Naive thymus-derived CD8-positive, alpha-beta T cell (primary cell): ENCODE measurements around the gene KDM1A. TPM values are rescaled to one million over a fixed set of nuclear protein-coding genes. Genes with fewer than 3 reads are reported as not detected.

ENCODE experiments used
- ATAC-seq, 2 donors: fragments of 150-1000 bp; cut with Tn5 transposase in 1 of 2; sonication (Bioruptor Pico), chemical (Tn5 transposase) in 1 of 2; 1 replicate in 1 of 2; 2 replicates in 1 of 2; pipeline ENCODE4 v1.10.0; 2021; ENCODE audit warnings: mild to moderate bottlenecking in 2 of 2, moderate library complexity in 2 of 2
- POLR2A ChIA-PET: fragments of 350-600 bp; sonication (Branson Sonifier 250); formaldehyde crosslinking; loops from one replicate; lab custom pipeline; 2021; ENCODE audit warnings: antibody characterized with exemption; lab: Charles Lee
- DNase-seq, 10 donors: peaks; one replicate each; pipeline versions ENCODE4 v3.0.0 to v3.0.0-alpha.2; 2020 to 2022
- H3K27ac Mint-ChIP-seq, 10 donors: one replicate each; pipeline ENCODE4 v1.8.0; 2020 to 2022; ENCODE audit warnings: mild to moderate bottlenecking in 10 of 10, mixed read lengths in 10 of 10, moderate library complexity in 4 of 10, inconsistent platforms in 1 of 10
- H3K27me3 Mint-ChIP-seq, 5 donors: one replicate each; pipeline ENCODE4 v1.8.0; 2021 to 2022; ENCODE audit warnings: mixed read lengths in 5 of 5
- H3K36me3 Mint-ChIP-seq, 3 donors: one replicate each; pipeline ENCODE4 v1.8.0; 2020 to 2022; ENCODE audit warnings: mixed read lengths in 3 of 3, mild to moderate bottlenecking in 2 of 3, inconsistent platforms in 1 of 3
- H3K4me1 Mint-ChIP-seq, 4 donors: one replicate each; pipeline ENCODE4 v1.8.0; 2021 to 2022; ENCODE audit warnings: mixed read lengths in 4 of 4
- H3K4me3 Mint-ChIP-seq, 10 donors: one replicate each; pipeline ENCODE4 v1.8.0; 2020 to 2022; ENCODE audit warnings: mild to moderate bottlenecking in 10 of 10, mixed read lengths in 10 of 10, moderate library complexity in 6 of 10, inconsistent platforms in 1 of 10
- H3K9me3 Mint-ChIP-seq, 9 donors: one replicate each; pipeline ENCODE4 v1.8.0; 2020 to 2022; ENCODE audit warnings: mixed read lengths in 9 of 9, mild to moderate bottlenecking in 3 of 9, inconsistent platforms in 1 of 9, moderate library complexity in 1 of 9
- polyA plus RNA-seq, 3 donors: library from polyadenylated mRNA; unstranded; fragments of 300-500 nt; fragmentation: Illumina TruSeq; gene quantifications; one replicate each; pipeline ENCODE4 v1.2.3, GENCODE V29; 2021
- total RNA-seq, 8 experiments: library from RNA in 2 of 8; stranded (reverse) in 2 of 8; gene quantifications; one replicate each; pipeline ENCODE4 v1.2.3 and lab custom pipeline; 2021 to 2026

KDM1A gene
- total and polyA plus RNA-seq, 5 experiments from 2014 or later = 40.6 to 60.9 (median 59.0) TPM

GRCh38 chr1:23102289-23102688, 83.0 kb downstream of the KDM1A start:
- Mint-ChIP-seq H3K27me3 (no peaks in the 10 kb centered on the region), H3K4me1 (peaks cover 21 to 61% (median 33%) of the 10 kb centered on the region in 4 donors), H3K9me3 (no peaks in the 10 kb centered on the region), H3K4me3 (peak overlapping the region in 1 of 10 donors; percentile 23), H3K36me3 (peaks cover 0 to 11% (median 0%) of the 10 kb centered on the region in 3 donors), H3K27ac (peak overlapping the region in 7 of 10 donors; percentile 17 to 86 (median 47))
- POLR2A ChIA-PET = no interaction called here
- DNase-seq (no peak), ATAC-seq (no peak)

- Mint-ChIP-seq H3K4me1 (peaks cover 18 to 60% (median 33%) of the 10 kb centered on the region in 4 donors), H3K27ac (peak overlapping the region; percentile 69 to 93 (median 86)), H3K4me3 (peak overlapping the region in 9 of 10 donors; percentile 34 to 78 (median 53)), H3K27me3 (no peaks in the 10 kb centered on the region), H3K36me3 (peaks cover 0 to 19% (median 0%) of the 10 kb centered on the region in 3 donors), H3K9me3 (no peaks in the 10 kb centered on the region)
- POLR2A ChIA-PET = interaction anchor here (1.4 kb wide), 1 partner anchor 80 kb away, joined by 4 read pairs; no protein-coding TSS in a partner anchor
- DNase-seq = peak in 3 of 10 donors; percentile 24 to 30 (median 26)
- ATAC-seq = peak; percentile 80 to 84
Measured at GRCh38 chr1:23103001-23103889, 84.0 kb downstream of the KDM1A start.

- Mint-ChIP-seq H3K4me1 (peaks cover 19 to 51% (median 26%) of the 10 kb centered on the region in 4 donors), H3K36me3 (peaks cover 0 to 29% (median 6%) of the 10 kb centered on the region in 3 donors), H3K27ac (peak overlapping the region in 2 of 10 donors; percentile 33 to 42), H3K9me3 (no peaks in the 10 kb centered on the region), H3K27me3 (no peaks in the 10 kb centered on the region), H3K4me3 (no peak overlapping the region)
- ATAC-seq (no peak), DNase-seq (no peak)
- POLR2A ChIA-PET = no interaction called here
Measured at GRCh38 chr1:23108918-23109533, 89.8 kb downstream of the KDM1A start.

- ATAC-seq = no peak
- POLR2A ChIA-PET = interaction anchor here (1.0 kb wide), 1 partner anchor 10 kb away, joined by 3 read pairs; no protein-coding TSS in a partner anchor
- H3K9me3 Mint-ChIP-seq = no peaks in the 10 kb centered on the region
- no peaks in the 10 kb centered on the region for H3K27me3 Mint-ChIP-seq
- H3K4me1 Mint-ChIP-seq = peaks cover 25 to 58% (median 34%) of the 10 kb centered on the region in 4 donors
- H3K4me3 Mint-ChIP-seq = peak overlapping the region in 3 of 10 donors; percentile 3 to 12 (median 10)
- no peak for DNase-seq
- H3K27ac Mint-ChIP-seq = peak overlapping the region in 7 of 10 donors; percentile 7 to 73 (median 63)
- peaks cover 0 to 29% (median 6%) of the 10 kb centered on the region in 3 donors for H3K36me3 Mint-ChIP-seq
Measured at GRCh38 chr1:23110391-23110790, 91.1 kb downstream of the KDM1A start.

DNA sequence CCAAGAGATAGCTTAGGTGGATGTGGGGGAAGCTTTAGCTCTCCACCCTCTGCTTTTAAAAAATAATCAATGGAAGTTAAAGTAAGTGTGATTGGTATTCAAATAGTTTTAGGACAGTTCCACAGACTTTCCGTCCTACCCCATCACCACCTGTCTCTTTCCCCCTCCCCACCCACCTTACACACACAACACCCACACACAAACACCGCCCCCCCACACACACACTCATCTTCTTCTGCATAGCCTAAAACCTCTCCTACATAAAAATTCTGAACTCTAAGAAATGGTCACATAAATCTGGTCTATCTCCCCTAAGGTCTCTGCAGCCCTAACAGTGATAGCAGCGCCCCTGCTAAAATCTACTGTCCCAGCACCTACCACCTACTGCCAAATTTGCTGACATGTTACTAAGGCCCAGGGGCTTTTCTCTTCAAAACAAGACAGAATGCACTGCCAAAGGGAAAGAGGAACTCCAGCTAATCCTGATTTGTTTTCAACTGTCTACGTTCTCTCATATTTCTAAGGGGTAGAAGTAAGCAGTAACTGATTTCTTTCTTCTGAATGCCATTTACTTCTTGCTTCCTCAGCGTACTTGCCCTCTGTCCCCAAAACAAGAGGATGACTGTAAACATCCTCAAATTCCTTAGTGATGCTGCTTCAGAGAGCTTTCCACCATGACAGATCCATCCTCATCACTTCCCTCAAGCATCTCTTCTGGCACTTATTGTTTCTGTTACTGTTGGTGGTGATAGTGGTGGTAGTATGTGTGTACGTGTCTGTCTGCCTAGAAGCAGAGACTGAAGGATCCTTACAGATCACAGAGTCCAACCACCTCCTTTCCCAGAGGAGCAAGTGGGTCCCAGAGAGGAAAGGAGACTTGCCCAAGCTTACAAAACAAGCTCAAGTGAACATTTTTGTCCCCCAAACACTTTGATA, 92.6 kb downstream of the KDM1A start:
- DNase-seq (no peak), ATAC-seq (no peak)
- POLR2A ChIA-PET = no interaction called here
- peak overlapping the region in 2 of 10 donors; percentile 31 to 43 for H3K4me3 Mint-ChIP-seq
- H3K27me3 Mint-ChIP-seq = no peaks in the 10 kb centered on the region
- no peaks in the 10 kb centered on the region for H3K9me3 Mint-ChIP-seq
- peaks cover 0 to 21% (median 6%) of the 10 kb centered on the region in 3 donors for H3K36me3 Mint-ChIP-seq
- peak overlapping the region in 8 of 10 donors; percentile 2 to 87 (median 44) for H3K27ac Mint-ChIP-seq
- H3K4me1 Mint-ChIP-seq = peaks cover 26 to 69% (median 38%) of the 10 kb centered on the region in 4 donors

- POLR2A ChIA-PET = interaction anchor here (0.7 kb wide), 1 partner anchor 57 kb away, joined by 3 read pairs; no protein-coding TSS in a partner anchor
- Mint-ChIP-seq H3K9me3 (no peaks in the 10 kb centered on the region), H3K27me3 (no peaks in the 10 kb centered on the region), H3K36me3 (no peaks in the 10 kb centered on the region), H3K27ac (peak overlapping the region in 5 of 10 donors; percentile 4 to 77 (median 53)), H3K4me1 (peaks cover 37 to 86% (median 55%) of the 10 kb centered on the region in 4 donors), H3K4me3 (peak overlapping the region in 1 of 10 donors; percentile 34)
- DNase-seq (no peak), ATAC-seq (peak; percentile 64 to 66)
Measured at GRCh38 chr1:23114424-23115079, 95.3 kb downstream of the KDM1A start.

- POLR2A ChIA-PET = interaction anchor here (0.7 kb wide), 1 partner anchor 19 kb away, joined by 3 read pairs; no protein-coding TSS in a partner anchor
- Mint-ChIP-seq H3K4me3 (no peak overlapping the region), H3K36me3 (no peaks in the 10 kb centered on the region), H3K4me1 (peaks cover 35 to 84% (median 54%) of the 10 kb centered on the region in 4 donors), H3K27ac (peak overlapping the region in 3 of 10 donors; percentile 32 to 70 (median 58)), H3K9me3 (no peaks in the 10 kb centered on the region), H3K27me3 (no peaks in the 10 kb centered on the region)
- DNase-seq (no peak), ATAC-seq (no peak)
Measured at GRCh38 chr1:23116216-23116836, 97.1 kb downstream of the KDM1A start.

DNA sequence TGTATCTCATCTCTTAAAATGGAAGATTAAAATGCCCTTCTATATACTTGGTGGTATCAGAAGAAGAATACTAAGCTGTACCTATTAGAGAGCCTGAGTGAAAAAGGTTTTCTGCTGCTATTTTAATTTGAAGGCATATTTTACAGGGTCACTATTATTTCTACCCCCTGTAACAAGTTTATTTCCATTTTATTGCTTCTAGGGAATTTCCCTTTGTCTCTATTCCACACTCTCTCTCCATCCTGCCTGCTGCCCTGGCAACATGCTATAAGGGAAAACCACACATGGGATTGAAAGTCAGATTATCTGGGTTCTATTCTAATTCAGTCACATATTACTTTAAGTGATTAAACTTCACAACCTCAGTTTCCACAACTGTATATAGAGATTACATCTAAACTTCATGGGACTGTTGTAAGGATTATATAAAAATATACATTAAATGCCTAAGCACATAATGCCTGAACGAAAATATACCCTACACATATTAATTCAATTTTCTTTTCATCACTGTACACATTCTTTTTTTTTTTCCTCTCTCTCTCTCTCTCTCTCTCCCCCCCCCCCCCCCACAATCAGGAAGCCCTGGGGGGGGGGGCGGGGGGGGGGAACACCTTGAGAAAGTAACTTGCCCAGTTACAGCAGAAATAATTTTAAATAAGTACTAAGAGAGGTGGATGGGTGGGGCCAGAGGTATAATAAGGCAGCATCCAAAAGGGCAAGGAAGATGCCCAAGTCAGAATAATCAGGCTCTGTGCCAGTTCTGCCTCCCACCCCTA, 97.8 kb downstream of the KDM1A start:
- Mint-ChIP-seq H3K9me3 (no peaks in the 10 kb centered on the region), H3K27ac (peak overlapping the region in 4 of 10 donors; percentile 44 to 90 (median 64)), H3K4me1 (peaks cover 28 to 78% (median 46%) of the 10 kb centered on the region in 4 donors), H3K4me3 (no peak overlapping the region), H3K36me3 (no peaks in the 10 kb centered on the region), H3K27me3 (no peaks in the 10 kb centered on the region)
- DNase-seq = no peak
- POLR2A ChIA-PET = no interaction called here
- ATAC-seq = no peak

DNA sequence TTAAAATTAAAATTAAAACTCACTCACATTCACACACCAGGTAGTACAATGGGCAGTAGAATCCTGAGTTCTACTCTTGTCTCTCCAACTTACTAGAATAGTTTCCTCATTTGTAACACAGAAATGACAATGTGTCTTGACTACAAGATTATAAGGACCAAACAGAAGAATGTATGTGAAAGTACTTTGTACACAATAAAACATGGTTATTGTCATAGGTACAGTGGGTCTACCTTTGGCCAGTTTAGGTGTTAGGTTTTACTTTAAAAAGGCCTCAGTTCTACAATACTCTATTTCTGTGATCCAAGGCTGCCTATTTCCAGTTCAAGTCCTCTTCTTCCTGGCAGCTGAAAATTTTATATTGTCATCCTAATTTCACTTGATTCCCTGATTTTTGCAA, 99.1 kb downstream of the KDM1A start:
- H3K27me3 Mint-ChIP-seq = no peaks in the 10 kb centered on the region
- no peaks in the 10 kb centered on the region for H3K36me3 Mint-ChIP-seq
- H3K4me1 Mint-ChIP-seq = peaks cover 24 to 78% (median 44%) of the 10 kb centered on the region in 4 donors
- peak overlapping the region in 2 of 10 donors; percentile 61 to 69 for H3K4me3 Mint-ChIP-seq
- ATAC-seq = no peak
- DNase-seq = no peak
- peak overlapping the region in 5 of 10 donors; percentile 48 to 87 (median 79) for H3K27ac Mint-ChIP-seq
- POLR2A ChIA-PET = no interaction called here
- H3K9me3 Mint-ChIP-seq = no peaks in the 10 kb centered on the region

DNA sequence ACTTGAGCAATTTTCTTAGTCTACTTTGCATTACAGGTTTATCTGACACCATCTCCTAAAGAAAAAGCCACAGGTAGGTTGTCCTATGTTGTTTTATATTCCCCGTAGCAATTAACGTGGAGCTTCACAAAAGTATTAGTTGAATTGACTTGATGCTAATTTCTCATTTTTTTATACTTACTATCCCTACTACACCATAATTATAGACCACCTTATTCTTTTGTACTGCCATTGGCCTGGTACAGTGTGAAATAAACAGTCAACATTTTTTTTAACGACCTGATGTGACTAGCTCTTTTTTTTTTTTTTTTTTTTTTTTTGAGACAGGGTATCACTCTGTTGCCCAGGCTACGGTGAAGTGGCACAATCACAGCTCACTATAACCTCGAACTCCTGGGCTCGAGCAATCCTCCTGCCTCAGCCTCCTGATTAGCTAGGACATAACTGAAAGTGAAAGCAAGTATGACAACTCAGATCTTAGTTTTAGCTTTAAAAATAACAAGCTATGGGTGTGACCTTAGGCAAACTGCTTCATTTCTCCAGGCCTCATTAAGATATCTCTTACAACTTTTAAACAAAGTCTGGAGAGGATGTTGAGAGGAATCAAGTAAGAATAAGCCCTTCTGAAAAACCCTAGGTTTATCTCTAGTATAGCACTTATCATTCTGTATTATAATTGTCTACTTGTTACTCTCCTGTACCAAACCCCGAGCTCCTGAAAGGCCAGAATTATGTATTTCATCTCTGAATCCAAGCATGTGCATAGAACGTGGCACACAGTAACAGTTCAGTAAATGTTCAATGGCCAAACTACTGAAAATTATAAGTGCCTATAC, 99.9 kb downstream of the KDM1A start:
- H3K4me3 Mint-ChIP-seq = peak overlapping the region; percentile 40 to 70 (median 58)
- no peaks in the 10 kb centered on the region for H3K9me3 Mint-ChIP-seq
- DNase-seq (peak in 4 of 10 donors; percentile 21 to 30 (median 28)), ATAC-seq (peak; percentile 72 to 75)
- POLR2A ChIA-PET = interaction anchor here (0.8 to 1.5 kb wide), 4 partner anchors 13 to 45 kb away, joined by 3 to 5 read pairs (median 4); no protein-coding TSS in a partner anchor
- H3K36me3 Mint-ChIP-seq = no peaks in the 10 kb centered on the region
- H3K27ac Mint-ChIP-seq = peak overlapping the region; percentile 16 to 87 (median 62)
- no peaks in the 10 kb centered on the region for H3K27me3 Mint-ChIP-seq
- H3K4me1 Mint-ChIP-seq = peaks cover 24 to 80% (median 47%) of the 10 kb centered on the region in 4 donors
